ENCODE measurements around the gene PFKFB4. TPM values are rescaled to one million over a fixed set of nuclear protein-coding genes. Genes with fewer than 3 reads are reported as not detected.

PFKFB4 gene
- total and polyA plus RNA-seq, 2 experiments from 2014 or later: 8.6 to 22.9 TPM

- no peaks in the 10 kb centered on the region for H3K9me2 ChIP-seq (ENCODE audit: insufficient read depth)
- peaks cover 26% of the 10 kb centered on the region for H3K4me1 Mint-ChIP-seq
- no peaks in the 10 kb centered on the region for H3K27me3 ChIP-seq (ENCODE audit: insufficient read depth)
- H4K20me1 ChIP-seq (replicated peaks; ENCODE audit: insufficient read depth): no peaks in the 10 kb centered on the region
- H3K79me2 ChIP-seq (replicated peaks; ENCODE audit: insufficient read depth): no peaks in the 10 kb centered on the region
- H3K36me3 ChIP-seq (ENCODE audit: insufficient read depth): no peaks in the 10 kb centered on the region
- H3K4me2 ChIP-seq: no peak overlapping the region
- no peak overlapping the region for H3K27ac Mint-ChIP-seq
- peaks cover 18% of the 10 kb centered on the region; the same call in 1 of the 2 replicates for H3K4me1 ChIP-seq (ENCODE audit: insufficient read depth)
- no peak overlapping the region for H3K4me3 Mint-ChIP-seq
- no peaks in the 10 kb centered on the region; the same call in 2 of the 3 replicates for H3K9me3 Mint-ChIP-seq
- ATAC-seq (no peak), DNase-seq (ENCODE audit: low spot score) (no peak)
- H3K27ac ChIP-seq (ENCODE audit: low read depth): no peak overlapping the region
- no peak overlapping the region for H2AFZ ChIP-seq
- H3K4me3 ChIP-seq: no peak overlapping the region
- TF ChIP-seq JUNB (IDR thresholded peaks at IDR 0.05; ENCODE audit: unreplicated experiment) (no peak), EZH2 (IDR thresholded peaks at IDR 0.05; ENCODE audit: low read depth, unreplicated experiment) (no peak), ZNF114 (CRISPR knock-in tag; IDR thresholded peaks at IDR 0.05) (no peak), STAT1 (IDR thresholded peaks at IDR 0.05; ENCODE audit: unreplicated experiment) (no peak)
- 0 out of 2 replicates have a peak, but pooled peaks cover 3% of the 10 kb centered on the region for H3F3A ChIP-seq (replicated peaks; ENCODE audit: low read depth)
- H3K27me3 Mint-ChIP-seq (ENCODE audit: insufficient read depth, low read depth, poor library complexity): peaks cover 16% of the 10 kb centered on the region
- H3K36me3 Mint-ChIP-seq (ENCODE audit: low read depth): no peaks in the 10 kb centered on the region; the same call in 2 of the 3 replicates
Observed at GRCh38 chr3:48565186-48565585, 8.6 kb upstream of the PFKFB4 start.

- DNase-seq (ENCODE audit: low spot score) (no peak), ATAC-seq (no peak)
- no peaks in the 10 kb centered on the region; the same call in 2 of the 3 replicates for H3K36me3 Mint-ChIP-seq (ENCODE audit: low read depth)
- H3K9me2 ChIP-seq (ENCODE audit: insufficient read depth): no peaks in the 10 kb centered on the region
- peaks cover 16% of the 10 kb centered on the region for H3K27me3 Mint-ChIP-seq (ENCODE audit: insufficient read depth, low read depth, poor library complexity)
- no peaks in the 10 kb centered on the region for H3K36me3 ChIP-seq (ENCODE audit: insufficient read depth)
- H3K4me3 ChIP-seq: no peak overlapping the region
- H3K4me2 ChIP-seq: no peak overlapping the region
- H3K9me3 Mint-ChIP-seq: no peaks in the 10 kb centered on the region; the same call in 1 of the 3 replicates
- H3F3A ChIP-seq (replicated peaks; ENCODE audit: low read depth): 0 out of 2 replicates have a peak, but pooled peaks cover 3% of the 10 kb centered on the region
- H3K4me1 ChIP-seq (ENCODE audit: insufficient read depth): peaks cover 19% of the 10 kb centered on the region; the same call in 1 of the 2 replicates
- peaks cover 32% of the 10 kb centered on the region for H3K4me1 Mint-ChIP-seq
- no peak overlapping the region for H3K4me3 Mint-ChIP-seq
- H4K20me1 ChIP-seq (replicated peaks; ENCODE audit: insufficient read depth): no peaks in the 10 kb centered on the region
- H2AFZ ChIP-seq: no peak overlapping the region
- H3K27ac ChIP-seq (ENCODE audit: low read depth): no peak overlapping the region
- no peaks in the 10 kb centered on the region for H3K27me3 ChIP-seq (ENCODE audit: insufficient read depth)
- no peak overlapping the region for H3K27ac Mint-ChIP-seq
- H3K79me2 ChIP-seq (replicated peaks; ENCODE audit: insufficient read depth): no peaks in the 10 kb centered on the region
- TF ChIP-seq NANOG (IDR thresholded peaks at IDR 0.05; ENCODE audit: borderline replicate concordance): no peak
- TF ChIP-seq ETS1 (IDR thresholded peaks at IDR 0.05): no peak
- no peak for TF ChIP-seq ZNF331 (CRISPR knock-in tag; IDR thresholded peaks at IDR 0.05; ENCODE audit: low read depth)
- no peak for TF ChIP-seq ZNF462 (CRISPR knock-in tag; IDR thresholded peaks at IDR 0.05)
- no peak for TF ChIP-seq JUNB (IDR thresholded peaks at IDR 0.05; ENCODE audit: unreplicated experiment)
- TF ChIP-seq STAT1 (IDR thresholded peaks at IDR 0.05; ENCODE audit: unreplicated experiment): no peak
- no peak for TF ChIP-seq CREB1 (CRISPR knock-in tag; IDR thresholded peaks at IDR 0.05; ENCODE audit: low read depth)
- no peak for TF ChIP-seq EZH2 (IDR thresholded peaks at IDR 0.05; ENCODE audit: low read depth, unreplicated experiment)
- no peak for TF ChIP-seq EZH2phosphoT487 (IDR thresholded peaks at IDR 0.05; ENCODE audit: unreplicated experiment)
- TF ChIP-seq REST (IDR thresholded peaks at IDR 0.05; ENCODE audit: unreplicated experiment): no peak
- no peak for TF ChIP-seq ZNF114 (CRISPR knock-in tag; IDR thresholded peaks at IDR 0.05)
Observed at GRCh38 chr3:48564667-48565066, 8.1 kb upstream of the PFKFB4 start.
